Prostate gland (tissue), 2 donors: ENCODE results near the gene FHDC1.

ENCODE experiments used
- CTCF ChIP-seq, 4 experiments: fragments of 200-600 bp in 2 of 4; fragments of 450-650 bp in 2 of 4; sonication (generic) in 2 of 4; IDR thresholded peaks; 1 replicate in 3 of 4; 2 replicates in 1 of 4; pipeline ENCODE4 v1.5.1; 2016 to 2019; ENCODE audit warnings: antibody characterized with exemption in 4 of 4, mild to moderate bottlenecking in 2 of 4, moderate library complexity in 2 of 4
- POLR2A ChIP-seq: fragments of 450-650 bp; IDR thresholded peaks from one replicate; pipeline ENCODE4 v1.6.1; 2016; ENCODE audit warnings: antibody characterized with exemption, mild to moderate bottlenecking
- POLR2AphosphoS5 ChIP-seq: sonication (generic); formaldehyde crosslinking; IDR thresholded peaks from one replicate; pipeline ENCODE4 v1.6.1; 2017; ENCODE audit warnings: antibody characterized with exemption

- peak in 2 of 4 experiments; percentile 45 to 52 for TF ChIP-seq CTCF (IDR thresholded peaks at IDR 0.05)
- peak; percentile 87 for TF ChIP-seq POLR2A
- TF ChIP-seq POLR2AphosphoS5: peak; percentile 54
Measured at GRCh38 chr4:152935631-152936445, at the start of gene FHDC1.
